DMS153 treated with DMSO at 0.1 percent for 48 hours (cell line): Measurements from ENCODE around the gene TNS3.
"Not testable (repeated sequence)": the region's sequence is repeated elsewhere in the genome, so short reads cannot be mapped to it uniquely, and the experiment has no call there.

Experiments used
- DNase-seq: peaks from one replicate; lab custom pipeline; 2025; ENCODE audit not compliant: unreplicated experiment; lab: John Stamatoyannopoulos, UW

Gene TNS3

GRCh38 chr7:47474937-47475879 is 106.7 kb downstream of the TNS3 start:
- DNase-seq = peak; percentile 83

GRCh38 chr7:47474211-47474936 is 107.5 kb downstream of the TNS3 start:
- DNase-seq = no peak

DNA sequence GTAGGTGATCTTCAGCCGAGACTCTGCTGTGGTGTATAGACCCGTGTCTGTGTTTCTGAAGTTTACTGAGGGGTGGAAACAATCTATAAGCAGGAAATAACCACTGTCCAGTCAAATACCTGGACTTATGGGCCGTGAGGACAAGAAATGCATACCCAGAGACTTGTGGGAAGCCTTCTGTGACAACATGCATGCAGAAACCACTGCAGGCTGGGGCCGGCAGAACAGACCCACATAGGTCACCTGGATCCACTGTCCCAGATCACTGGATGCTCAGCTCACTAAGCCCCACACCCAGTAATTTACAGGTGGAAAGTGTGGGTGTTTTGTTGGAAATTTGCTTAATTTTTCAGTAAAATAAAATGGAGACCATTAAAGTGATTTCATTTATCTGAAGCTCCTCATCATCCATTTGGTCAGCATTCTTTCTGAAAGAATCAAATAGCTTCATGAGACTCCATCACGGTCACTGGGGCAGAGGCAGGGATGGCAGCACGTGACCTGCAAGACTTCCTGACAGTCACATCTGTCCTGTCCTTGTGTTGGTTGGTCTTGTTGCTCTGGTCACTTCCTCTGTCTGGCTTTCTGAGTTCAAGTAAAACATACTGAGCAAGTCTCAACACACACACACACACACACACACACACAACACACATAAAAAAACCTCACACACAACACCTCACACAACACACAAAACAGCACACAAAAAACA is 108.3 kb downstream of the TNS3 start:
- DNase-seq = no peak

DNA sequence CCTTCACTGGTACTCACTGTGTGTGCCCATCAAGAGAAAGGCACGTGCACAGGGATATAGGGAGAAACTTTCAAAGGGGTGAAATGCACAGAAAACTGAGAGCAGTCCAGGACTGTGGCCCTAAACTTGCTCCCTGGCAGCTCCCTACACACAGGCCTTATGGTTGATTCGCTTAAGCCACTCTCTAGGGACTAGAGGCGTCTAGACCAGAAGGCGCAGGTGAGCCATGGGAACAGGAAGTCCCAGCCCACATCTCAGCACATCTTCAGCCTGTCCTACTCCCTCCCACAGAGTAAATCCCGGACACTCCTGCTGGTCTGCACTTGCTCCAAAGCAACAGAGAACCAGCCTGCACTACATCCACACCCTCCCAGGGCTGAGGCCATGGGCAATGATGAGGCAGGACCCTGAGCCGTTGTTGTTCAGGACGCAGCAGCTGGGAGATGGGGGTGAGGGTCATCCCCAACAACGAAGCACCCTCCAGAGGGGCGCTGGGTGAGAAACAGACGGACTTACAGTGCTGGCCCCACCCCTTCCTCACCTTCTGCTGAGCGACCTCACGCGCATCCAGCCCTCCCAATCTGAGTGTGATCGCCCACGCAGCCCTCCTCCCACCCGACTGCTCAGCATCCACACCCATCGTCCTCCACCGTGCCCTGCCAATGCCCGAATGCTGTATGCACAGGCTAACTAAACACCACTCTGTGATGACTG is 109.3 kb downstream of the TNS3 start:
- DNase-seq = peak; percentile 42

DNA sequence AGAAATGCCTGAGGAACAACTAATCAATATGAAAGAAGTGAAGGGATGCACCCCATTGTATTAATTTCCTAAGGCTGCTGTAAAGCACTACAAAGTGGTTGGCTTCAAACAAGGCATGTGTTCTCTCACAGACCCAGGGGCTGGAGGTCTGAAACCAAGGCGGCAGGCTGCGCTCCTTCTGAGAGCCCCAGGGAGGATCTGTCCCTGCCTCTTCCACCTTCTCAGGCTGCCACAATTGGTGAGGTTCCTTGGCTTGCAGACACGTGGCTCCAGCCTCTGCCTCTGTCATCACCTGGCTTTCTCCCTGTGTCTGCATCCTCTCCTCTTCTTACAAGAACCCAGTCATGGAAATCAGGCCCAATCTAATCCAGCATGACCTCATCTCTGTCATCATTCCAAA is 110.1 kb downstream of the TNS3 start:
- DNase-seq = no peak

DNA sequence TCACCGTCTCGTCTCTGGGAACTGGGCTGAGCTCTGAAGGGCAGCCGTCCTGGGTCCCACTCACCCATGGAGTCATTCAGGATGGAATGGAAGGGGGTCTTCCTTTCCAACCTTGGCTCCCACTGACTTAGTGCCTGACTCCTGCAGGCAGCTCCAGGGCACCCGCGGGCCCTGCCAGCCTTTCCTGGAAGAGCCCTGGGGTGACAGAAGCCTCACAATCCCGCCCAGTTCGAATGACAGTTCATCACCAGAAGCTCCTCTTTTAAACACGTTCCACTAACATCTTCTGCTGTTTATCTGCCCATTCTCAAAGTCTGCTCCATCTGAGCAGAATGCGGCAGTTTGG is 110.6 kb downstream of the TNS3 start:
- DNase-seq = no peak

DNA sequence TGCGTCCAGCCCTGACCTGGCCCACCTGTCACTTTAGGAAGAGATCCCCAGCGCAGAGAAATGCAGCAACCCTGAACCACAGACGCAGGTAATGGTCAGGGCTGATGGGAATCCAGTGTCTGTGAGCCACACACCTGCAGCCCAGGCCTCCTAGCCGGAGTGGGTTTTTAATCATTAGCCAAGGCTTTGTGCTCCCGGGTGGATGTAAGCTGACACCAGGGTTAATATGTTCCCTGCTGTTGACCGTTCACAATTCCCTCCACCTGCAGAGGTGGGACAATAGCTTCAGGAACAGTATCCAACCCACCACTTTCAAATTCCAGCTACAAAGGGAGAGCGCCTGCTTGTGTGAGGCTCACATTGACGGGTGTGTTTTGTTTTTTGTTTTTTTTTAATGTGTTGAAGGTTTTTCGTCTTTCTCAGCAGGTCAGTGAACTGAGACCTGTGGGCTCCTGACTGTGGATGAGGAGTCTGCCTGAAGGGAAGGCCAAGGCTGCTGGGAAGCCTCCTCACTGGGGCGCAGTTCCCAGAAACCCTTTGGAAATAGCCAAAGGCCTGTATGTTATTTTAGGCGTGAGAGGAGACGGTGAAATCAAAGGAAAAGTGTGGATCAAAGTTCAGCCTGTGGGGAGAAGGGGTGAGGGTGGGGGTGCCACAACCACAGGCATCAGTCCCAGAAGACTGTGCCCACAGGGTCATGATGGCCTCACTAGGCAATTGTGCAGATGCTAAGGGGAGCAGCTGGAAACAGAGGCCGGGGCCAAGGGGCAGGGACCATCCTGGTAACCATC is 111.1 kb downstream of the TNS3 start:
- peak; percentile 94 for DNase-seq

- DNase-seq = not testable (repeated sequence)
Measured at GRCh38 chr7:47469846-47470245, 112.1 kb downstream of the TNS3 start.

DNA sequence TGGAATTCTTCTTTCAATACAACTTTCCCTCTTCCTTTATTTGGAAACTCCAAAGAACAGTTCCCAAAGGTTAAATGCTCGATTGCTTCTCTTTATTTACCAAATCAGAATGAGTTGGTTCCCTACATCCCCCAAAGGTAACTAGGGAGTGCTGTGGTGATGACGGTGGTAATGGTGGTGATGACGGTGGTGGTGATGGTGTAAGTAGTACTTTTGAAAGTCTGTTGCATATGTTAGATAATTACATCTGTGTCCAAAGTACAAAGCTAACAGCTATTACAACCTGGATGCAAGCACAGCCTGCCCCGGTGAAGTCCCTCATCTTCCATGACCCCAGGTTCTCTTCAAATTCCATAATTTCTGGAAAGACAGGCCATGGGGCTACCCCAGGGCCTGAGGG is 115.1 kb downstream of the TNS3 start:
- no peak for DNase-seq

DNA sequence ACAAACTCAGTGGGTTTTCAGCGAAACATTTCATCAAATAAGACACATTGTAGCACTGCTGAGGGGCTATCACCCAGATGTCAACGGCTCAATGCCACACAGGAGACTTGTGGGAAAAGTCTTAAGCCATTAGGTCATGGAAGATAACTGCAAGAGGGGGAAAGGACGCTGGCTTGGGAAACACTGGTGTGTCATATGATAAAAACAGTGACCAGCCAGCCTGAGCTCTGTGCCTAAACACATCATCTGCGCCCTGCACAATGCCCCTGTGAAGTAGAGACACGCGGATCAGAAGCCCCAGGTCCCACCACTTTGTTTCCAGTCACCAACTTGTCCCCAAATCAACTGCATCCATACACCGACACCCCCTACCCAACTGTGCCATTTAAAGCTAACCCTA is 116.7 kb downstream of the TNS3 start:
- DNase-seq = no peak

GRCh38 chr7:47464266-47464665 is 117.6 kb downstream of the TNS3 start:
- DNase-seq = no peak

DNA sequence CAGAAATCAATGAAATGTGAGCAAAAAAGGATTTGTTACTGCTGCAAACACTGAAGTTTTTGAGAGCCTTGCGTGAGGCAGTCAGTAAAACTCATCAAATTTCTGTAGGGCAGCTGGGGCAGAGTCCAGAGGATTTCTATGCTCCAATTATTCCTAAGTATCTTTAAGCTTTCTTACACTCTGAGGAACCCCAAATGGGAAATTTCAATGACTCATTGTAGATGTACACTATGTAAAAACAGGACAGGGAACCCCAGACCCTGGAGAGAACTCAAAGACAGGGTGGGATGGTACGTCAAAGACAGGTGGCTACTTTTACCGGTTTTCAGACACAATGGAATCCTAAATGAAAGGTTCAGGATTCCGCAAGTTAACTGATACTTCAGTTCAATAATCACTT is 120.2 kb downstream of the TNS3 start:
- DNase-seq = no peak

GRCh38 chr7:47461161-47461560 is 120.8 kb downstream of the TNS3 start:
- no peak for DNase-seq

DNA sequence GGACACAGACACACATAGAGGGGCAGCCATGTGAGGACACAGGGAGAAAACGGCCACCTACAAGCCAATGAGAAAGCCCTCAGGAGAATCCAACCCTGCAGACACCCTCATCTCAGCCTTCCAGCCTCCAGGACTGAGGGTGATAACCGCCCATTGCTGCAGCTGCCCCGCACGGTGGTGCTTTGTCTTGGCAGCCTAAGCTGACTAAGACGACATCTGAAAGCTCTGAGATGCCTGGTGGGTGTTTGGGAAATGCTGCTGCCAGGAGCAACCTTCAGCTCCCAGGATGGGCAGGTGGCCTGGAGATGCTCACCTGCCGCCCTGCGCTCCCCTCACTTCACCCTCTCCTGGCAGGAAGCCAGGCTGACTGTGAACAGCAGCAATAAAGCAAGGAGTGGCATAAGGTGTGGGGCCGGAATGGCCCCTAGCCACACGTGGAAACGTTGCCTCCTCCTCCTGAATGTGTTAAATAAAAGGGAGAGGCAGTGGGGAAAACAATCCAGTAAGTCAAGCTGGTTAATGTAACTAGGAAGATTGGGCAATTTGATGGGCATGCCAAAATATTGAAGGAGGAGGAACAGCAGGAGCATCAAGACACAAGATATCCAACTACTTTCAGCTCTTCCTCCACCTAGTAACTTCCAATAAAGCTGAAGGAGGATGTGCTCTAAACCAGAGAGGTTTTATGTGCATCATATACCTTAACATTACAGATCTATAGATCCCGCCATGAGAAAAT is 121.5 kb downstream of the TNS3 start:
- DNase-seq = peak; percentile 87

DNA sequence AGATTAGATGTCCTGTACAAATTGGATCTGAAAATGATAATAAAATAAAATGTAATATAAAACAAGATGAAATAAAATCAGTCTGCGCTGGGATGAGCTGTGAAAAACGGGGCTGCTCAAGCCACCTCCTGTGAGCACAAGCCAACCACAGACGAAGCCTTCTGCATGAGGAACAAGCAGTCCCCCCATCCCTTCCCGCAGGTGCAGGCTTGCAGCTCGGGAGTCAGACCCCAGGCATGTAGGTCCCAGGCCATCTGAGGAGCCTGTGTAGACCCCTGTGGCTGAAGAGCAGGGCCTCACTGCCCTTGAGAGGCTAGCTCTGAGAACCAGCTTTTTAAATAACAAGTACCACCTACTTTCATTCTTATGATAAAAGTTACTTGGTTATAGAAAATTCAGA is 123.4 kb downstream of the TNS3 start:
- DNase-seq = no peak

DNA sequence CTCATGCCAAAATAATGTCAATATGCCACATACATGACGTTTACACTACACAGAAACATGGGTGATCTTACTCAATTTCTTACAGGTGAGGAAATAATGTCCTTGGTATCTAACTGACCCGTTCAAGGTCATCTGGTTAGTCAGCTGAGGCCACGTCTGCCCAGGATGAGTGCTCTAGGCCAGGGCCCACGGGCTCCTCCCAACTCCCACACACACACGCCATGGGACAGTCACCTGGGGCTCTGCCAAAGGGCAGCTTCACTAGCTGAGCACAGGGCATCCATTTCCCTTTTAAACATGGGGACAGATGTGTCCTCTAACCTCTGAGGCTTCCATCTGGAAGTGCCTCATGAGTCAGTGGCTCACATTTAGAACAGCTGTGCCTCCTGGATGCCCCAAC is 123.9 kb downstream of the TNS3 start:
- no peak for DNase-seq

GRCh38 chr7:47456210-47456955 is 125.5 kb downstream of the TNS3 start:
- no peak for DNase-seq

GRCh38 chr7:47455872-47456185 is 126.1 kb downstream of the TNS3 start:
- DNase-seq = no peak
